HG03520 (cell line): Measurements from ENCODE around the gene THBS2.
"Not testable (repeated sequence)": the region's sequence is repeated elsewhere in the genome, so short reads cannot be mapped to it uniquely, and the experiment has no call there.

ENCODE experiments used
- ATAC-seq: cut with Tn5 transposase; IDR thresholded peaks from one replicate; pipeline ENCODE4 v1.9.1; 2021; ENCODE audit warnings: mild to moderate bottlenecking, moderate library complexity; ENCODE audit not compliant: unreplicated experiment

Gene THBS2

DNA sequence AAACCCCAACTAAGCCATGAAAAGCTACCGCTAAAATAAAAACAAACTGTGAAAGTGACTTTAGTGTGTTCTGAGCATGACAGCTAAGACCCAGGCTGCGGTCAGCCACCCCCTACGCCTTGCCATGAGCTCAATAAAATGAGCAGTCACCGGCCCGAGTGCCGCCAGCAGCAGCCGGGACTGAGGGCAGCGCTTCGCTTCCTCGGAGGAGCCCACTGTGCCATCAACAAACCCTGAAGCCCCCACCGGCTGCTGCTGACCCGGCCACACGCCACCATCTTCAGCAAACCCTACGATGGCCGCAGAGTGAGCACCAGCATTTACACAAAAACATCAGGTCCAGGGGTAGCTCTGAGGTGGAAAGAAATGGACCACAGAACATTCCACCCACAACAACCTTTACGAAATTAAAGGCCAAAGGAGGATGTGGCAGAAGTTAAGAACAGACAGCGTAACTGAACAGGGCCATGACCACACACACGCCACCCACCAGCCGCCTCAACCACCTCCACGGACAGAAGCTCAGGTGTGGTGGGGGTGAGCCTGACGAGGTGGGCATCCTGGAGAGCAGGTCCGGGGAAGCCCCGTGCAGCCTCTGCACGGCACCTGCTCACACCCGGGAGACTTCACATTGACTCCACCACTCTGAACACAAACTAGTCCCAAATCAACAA lies 67.0 kb downstream of the THBS2 start:
- ATAC-seq = no peak

DNA sequence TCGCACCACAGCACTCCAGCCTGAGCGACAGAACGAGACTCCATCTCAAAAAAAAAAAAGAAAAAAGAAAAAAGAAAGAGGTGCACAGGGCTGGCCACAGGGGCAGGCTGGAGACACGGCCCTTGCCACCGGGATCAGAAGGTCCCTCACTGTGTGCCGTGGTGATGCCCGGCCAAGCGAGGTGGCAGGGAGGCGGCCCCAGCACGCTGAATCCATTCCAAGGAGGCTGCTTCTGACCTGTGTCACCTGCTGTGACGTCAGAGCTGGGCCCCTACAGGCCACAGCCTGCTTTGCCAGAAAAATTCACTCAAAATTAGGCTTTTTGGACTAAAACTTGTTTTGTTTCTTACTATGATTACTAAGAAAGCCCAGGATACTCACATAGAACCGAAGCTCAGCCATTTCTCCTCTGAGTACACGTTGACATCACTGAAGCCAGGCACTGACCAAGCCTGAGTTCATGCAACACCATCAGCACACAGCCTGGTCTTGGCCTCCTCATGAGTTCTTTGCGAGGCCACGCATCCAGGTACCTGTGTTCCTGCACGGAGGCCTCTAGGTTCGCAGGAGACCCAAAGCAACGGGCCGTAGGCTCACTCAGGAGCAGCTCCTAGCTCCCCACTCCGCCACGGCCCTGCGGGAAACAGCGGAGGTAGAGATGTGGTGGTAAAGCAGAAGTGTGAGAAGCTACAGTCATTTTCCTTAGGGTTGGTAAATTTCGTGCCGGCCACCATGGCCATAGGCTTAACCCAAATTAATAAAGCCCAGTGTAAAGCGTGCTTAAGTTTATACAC lies 67.8 kb downstream of the THBS2 start:
- ATAC-seq = no peak

DNA sequence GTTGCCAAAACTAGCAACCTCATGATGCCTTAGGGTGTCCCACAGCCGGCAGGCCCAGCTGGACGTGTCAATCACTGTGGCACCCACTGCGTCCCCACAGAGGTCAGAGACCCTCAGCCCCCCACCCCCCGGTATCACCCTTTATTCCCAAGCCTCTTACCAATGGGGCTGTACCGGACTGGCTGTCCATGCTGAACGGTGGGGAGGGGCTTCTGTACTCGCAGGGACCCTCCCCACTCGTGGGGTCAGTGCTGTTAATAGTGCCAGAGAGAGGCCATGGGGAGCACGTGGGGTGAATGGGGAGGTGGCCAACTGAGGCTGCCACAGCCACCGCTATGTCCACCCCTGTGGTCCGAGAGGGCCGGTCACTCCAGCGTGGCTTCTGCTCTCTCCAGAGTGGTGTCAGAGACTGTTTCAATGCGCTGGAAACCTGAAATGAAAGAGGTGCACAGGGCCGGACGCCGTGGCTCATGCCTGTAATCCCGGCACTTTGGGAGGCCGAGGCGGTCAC lies 68.6 kb downstream of the THBS2 start:
- no peak for ATAC-seq

DNA sequence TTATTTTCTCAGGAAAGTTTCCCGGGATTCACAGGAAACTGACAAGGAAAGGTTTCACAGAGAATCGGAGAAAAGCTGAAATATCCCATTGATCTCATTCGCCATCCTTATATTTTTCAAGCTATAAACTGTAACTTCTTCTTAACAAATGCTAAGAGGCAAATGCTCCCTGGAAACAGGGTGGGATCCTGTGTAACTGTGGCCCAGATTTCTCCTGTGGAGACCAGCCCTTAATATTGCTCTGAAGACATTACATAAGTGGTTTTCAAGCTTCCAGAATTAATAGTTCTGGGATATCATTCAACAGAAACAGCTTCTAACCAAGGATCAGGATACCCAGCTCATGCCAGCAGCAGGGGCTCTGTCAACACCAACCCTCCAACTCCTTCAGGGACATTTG lies 69.2 kb downstream of the THBS2 start:
- no peak for ATAC-seq

DNA sequence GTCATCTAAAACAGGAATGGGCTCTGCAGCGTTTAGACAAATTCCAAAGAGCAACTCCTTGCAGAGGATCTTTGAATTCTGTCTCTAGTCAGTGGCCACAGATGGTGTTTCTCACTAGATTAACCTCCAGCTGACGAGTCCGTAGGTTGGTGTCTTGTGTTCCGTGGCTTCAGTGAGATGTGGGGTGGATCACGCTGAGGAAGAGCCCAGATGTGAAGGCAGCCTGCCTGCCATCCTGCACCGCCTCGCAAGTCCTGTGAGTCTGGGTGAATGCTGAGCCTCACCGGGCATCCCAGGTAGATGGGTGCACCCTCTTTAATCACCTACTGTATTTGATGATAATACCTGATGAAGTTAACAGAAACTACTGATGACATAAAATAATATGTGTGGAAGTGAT lies 70.4 kb downstream of the THBS2 start:
- ATAC-seq = no peak

DNA sequence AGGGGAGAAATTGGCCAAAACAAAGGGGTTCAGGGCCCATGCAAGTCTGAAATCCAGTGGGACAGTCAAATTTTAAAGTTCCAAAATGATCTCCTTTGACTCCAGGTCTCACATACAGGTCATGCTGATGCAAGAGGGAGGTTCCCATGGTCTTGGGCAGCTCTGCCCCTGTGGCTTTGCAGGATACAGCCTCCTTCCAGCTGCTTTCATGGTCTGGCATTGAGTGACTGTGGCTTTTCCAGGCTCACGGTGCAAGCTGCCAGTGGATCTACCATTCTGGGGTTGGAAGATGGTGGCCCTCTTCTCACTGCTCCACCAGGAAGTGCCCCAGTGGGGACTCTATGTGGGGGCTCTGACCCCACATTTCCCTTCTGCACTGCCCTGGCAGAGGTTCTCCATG lies 73.8 kb downstream of the THBS2 start:
- not testable (repeated sequence) for ATAC-seq

DNA sequence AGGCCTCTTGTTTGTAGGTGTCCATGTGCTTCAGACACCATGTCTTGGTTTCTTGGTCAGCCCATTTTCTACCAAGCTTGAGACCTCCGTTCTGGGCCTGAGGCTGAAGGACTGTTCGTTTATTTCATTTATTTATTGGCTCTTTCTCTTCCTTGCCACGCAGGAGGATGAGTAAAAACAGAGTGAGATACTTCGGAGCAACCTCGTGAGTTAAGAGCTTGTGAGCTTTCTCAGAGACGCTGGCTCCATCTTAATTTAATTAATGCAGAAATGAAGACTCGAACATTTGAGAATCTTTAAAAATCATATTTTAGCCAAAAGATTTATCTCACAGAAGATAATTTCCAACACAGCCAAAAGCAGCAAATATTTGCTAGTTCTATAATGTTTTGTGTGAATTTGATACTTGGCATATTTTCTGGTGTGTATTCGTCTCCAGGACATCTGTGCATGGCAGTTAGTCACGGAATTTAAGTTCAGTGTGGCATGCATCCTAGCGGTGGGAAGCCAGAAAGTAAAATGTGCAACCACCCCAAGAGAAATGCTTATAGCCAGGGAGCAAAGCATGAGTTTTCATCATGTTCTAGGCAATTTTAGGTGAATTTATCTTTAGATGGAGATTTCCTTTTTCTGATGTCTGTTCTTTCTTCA lies 76.0 kb downstream of the THBS2 start:
- ATAC-seq = no peak

DNA sequence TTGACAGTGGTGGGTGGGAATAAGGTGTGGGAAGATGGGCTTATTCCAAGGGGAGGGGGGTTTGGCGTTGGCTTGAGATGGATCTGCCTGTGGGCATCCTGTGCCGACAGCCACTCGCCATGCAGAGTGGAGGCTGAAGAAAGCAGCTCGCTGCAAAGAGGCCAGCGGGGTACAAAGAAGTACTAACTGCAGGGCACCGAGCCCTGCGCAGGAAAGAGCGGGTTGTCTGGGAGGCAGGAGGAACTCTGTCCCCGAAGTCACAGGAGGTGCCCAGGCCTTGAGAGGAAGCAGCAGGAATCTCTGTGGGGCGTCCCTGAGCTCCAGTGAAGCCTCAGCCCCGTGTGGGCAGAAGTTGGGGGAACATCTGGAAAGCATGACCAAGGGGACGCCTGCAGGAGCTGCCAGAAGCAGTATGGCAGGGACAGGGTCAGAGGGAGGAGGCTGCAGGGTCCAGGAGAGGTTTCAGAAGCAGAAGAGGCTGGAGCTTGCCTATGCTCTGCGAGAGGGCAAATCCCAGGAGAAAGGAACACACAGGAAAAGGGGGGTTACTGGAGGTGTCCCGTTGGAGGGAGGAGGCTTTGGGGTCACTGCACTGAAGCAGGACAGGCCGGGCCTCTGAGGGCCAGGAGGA lies 77.2 kb downstream of the THBS2 start:
- no peak for ATAC-seq

DNA sequence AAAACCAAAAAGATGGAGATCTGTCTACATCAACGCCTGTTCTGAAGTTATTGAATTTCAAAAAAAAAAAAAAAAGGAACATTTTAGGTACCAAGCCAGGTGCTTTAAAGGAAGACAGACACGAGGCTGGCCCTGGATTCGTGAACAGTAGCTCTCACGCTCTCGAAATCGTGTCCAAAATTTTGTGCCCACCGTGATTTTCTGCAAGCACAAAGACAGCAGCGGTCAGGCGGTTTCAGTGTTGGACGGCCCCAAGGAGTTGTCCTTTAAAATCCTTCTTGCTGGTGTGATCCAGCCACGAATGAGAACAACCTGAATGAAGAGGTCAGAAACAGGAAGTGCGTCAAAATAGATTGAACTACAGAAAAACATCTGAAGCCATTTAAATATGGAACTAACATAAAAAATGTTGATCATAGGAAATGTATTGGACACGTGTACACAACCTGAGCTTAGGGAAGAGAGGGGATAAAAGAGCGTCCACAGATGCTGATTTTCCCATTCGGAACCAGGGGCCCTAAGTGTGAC lies 78.2 kb downstream of the THBS2 start:
- ATAC-seq = no peak

DNA sequence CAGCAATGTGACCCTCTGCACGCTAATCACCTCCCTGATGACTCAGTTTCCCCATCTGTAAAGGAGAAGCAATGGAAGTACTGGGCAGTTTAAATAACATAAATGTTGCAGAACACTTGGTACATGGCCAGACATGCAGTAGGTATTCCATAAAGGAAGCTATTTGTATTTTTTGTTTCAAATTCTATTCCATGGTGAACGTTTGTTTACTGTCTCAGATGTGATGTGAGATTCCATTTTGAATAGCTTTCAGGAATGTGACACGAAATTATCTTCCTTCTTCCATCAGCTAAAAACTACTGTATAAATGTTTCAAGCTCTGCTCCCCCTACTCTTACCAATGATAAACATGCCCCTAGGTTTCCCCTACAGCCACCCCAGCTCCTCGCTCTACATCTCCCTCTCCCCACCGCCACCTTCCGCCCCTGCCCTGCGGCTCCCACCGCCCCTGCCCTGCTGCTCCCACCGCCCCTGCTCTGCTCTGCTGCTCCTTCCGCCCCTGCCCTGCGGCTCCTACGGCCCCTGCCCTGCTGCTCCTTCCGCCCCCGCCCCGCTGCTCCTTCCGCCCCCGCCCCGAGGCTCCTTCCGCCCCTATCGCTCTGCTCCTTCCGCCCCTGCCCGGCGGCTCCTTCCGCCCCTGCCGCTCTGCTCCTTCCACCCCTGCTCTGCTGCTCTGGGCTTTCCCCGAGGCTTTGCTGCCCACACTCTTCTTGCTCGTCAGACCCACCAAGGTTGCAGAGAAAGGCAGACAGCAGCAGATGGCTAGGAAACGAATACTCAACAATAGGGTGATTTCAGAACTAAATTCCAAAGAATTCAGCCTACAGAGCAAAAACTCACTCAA lies 78.9 kb downstream of the THBS2 start:
- ATAC-seq = no peak

DNA sequence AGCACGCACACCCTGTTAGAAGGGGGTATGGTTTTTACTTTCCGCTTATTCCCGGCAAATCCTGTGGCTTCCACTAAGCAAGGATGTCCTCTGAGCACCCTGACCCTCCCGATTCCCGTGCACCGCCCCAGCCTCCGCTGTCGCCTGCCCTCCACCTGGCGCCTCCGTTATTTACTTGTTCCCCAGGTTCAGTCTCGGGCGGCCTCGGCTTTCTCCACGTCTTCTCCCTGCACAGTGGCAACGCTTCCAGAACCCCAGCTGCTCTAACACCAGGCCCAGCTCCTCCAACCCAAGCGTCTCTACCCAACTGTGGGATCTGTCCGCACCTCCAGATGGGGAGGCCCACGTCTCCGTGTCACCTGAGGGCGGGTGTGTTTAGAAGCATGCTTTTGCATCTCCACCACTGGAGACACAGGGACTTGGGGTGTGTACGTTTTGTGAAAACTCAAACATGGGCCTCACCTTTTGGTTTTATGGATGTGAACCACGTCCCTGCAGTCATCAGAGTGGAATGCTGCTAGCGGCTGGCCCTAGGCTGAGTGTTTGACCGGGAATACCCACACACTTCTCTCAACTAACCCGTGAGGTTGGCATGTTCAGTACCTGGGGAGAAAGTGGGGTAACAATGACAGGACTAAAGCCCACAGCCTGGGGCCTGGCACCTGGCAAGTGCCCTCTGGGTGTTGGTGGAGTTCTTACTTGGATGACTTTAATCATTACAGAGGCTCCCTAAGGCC lies 79.9 kb downstream of the THBS2 start:
- ATAC-seq = no peak

DNA sequence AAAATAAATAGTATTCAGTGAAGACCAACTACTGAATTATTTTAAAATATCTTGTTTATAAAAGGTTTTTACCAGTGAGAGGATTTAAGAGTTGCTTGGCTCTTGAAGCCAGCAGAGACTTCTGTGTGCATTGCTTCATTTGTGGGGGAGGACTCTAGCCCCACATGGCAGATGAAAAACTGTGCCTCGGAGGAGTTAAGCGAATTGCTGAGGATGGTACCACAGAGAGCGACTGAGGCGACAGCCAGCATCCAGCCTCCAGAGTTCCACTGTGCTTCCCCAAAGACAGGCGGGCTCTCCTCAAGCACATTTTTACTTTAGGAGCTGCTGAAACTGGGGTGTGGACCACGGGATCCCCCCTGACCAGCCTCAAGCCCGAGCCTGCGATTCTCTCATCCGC lies 80.7 kb downstream of the THBS2 start:
- ATAC-seq = no peak

DNA sequence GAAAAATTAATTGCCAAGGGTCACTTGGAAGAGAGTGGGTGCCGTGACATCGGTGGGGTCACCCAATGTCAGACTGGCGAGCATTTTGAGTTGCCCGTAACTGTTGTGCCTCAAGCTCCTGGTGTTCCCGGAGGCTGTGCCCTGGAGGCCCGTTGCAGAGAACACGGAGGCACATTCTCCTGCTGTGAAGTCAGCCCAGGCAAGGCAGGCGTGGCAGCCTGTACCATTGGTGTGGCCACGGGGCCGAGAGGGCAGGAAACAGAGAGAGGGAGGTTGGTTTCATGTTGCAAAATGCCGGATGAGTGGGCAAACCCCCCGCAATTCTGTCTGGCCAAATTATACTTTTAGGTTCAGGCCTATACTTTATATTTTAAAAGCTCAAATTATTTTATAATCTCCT lies 81.2 kb downstream of the THBS2 start:
- ATAC-seq = no peak

DNA sequence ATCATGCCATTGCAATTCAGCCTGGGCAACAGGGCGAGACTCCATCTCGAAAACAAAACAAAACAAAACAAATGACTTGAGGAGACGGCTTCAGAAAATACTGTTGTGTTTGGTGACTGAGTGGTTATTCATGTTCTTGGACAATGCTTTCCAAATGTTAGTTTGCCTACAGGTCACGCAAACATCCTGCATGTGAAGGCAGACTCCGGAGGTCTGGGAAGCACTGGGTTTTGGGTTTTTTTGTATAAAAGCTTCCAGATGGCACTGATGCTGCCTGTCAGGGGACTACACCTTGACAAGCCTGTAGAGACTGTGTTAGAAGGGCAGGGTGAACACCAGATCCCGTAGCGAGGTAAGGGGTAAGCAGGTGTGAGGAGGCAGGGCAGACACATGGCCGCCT lies 81.7 kb downstream of the THBS2 start:
- no peak for ATAC-seq

DNA sequence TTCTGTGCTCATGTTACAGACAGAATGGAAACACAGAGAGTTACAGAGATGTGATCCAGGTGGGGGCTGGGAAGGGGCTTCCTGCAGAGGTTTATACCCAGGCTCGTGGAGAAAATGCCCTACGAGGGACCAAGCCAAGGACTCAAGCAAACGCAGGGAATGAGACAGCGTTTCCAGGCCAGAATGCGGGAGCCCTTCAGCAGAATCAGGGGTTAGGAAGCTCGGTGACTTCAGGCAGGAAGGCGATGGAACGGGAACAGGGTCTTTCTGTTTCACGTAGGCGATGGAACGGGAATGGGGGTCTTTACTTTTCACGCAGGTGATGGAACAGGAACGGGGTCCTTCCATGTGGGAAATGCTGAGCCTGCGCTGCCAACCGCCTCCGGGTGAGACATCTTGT lies 82.6 kb downstream of the THBS2 start:
- ATAC-seq = no peak

DNA sequence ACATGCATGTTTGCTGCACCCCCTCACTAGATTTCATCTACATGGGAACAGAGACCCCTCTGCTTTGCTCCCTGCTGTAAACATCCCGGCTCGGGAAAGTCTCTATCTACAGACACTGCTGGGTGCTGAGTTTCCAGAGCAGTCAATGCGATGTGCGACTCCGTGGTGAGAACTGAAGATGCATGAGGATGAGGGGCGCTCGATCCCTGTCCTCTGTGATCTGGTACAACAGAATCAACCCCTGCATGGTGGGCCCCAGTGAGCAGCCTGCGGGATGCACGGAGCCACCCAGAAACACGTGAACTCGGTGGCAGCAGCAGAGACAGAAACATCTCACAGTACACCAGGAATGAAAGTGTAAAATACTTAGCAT lies 83.1 kb downstream of the THBS2 start:
- ATAC-seq = no peak

DNA sequence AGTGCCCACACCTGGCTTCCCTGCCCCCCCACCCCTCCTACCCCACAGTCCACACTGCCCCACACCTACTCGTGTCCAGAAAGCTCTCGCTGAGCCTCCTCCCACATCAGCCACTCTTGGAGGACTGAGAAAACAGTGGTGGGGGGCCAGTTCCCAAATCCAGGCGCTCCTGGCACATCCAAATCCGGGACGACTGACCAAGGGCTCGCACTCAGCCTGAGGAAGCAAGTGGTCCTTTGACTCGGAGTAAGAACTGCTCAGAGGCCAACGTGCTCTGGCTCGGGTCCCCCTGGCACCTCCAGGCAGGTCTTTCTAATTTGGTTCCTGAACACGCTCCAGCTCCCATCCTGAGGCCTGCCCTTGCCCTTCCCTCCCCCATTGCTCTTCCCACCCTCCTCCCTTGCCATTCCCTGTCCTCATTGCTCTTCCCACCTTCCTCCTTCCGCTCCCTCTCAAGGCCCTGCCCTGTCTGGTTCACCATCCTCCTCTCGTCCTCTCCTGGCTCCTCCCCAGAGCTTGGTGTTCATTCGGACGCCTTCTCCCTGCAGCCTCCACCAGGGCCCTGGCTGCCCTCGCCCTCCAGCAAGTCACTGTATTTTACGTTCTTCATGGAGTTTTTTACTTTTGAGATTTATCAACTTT lies 83.6 kb downstream of the THBS2 start:
- ATAC-seq = no peak

DNA sequence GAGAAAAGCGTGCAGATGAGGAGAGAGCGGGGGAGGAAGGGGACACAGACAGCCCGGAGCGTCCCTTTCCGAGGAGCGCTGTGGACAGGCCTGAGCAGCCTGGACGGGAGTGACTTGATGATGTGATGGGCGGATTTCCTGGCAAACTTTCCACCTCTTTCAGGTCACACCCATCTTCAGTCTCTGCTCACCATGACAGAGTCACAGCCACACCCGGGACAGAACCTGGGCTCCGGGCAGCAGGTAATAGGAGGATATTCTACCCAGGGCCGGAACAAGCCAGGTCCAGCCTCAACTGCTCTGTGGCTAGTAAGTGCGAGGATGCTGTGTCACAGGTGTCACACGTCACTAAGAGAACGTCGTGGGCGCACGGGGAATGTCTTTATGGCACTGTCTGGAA lies 84.3 kb downstream of the THBS2 start:
- no peak for ATAC-seq

DNA sequence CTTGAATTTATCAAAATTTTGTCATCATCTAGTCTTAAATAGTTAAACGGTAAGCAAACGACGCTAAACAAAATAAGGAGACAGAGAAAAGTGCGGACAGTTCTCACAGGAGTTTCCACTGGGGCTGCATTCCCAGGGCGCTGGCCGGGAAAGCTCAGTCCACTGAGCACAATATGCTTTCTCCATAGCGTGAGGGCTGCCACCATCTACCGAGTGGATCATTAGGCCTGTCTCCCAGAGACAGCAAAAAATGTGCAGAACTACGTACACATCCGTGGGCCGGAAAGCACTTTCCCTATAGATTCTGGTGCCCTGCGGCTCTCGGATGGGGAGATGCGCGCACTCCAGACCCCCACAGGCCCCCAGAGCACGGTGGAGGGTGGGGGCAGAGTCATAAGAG lies 84.9 kb downstream of the THBS2 start:
- no peak for ATAC-seq
